ENCODE data around the gene KRTAP24-1.

The KRTAP24-1 gene, protein sequence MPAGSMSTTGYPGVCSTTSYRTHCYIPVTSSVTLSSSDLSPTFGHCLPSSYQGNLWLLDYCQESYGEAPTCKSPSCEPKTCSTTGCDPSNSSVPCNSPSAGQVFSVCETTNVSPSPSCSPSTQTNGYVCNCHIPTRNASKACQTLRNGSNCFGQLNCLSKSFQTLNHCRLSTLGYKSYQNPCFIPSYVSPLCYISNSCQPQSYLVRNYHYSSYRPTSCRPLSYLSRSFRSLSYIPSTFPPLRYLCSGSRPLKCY

GRCh38 chr21:30282850-30283249 is at the start of gene KRTAP24-1:
KRTAP24-1 (minus strand) TSS chr21:30282950; CDS start chr21:30282932, 18 bp downstream.
- no peak for DNase-seq (ENCODE audit: low read depth, low spot score)

- DNase-seq (ENCODE audit: low read depth, low spot score) = no peak
These were observed 46.6 kb upstream of the KRTAP24-1 start for GRCh38 chr21:30329203-30329875.

GRCh38 chr21:30326390-30326789 is 43.6 kb upstream of the KRTAP24-1 start:
- no peak for DNase-seq (ENCODE audit: low read depth, low spot score)

DNA sequence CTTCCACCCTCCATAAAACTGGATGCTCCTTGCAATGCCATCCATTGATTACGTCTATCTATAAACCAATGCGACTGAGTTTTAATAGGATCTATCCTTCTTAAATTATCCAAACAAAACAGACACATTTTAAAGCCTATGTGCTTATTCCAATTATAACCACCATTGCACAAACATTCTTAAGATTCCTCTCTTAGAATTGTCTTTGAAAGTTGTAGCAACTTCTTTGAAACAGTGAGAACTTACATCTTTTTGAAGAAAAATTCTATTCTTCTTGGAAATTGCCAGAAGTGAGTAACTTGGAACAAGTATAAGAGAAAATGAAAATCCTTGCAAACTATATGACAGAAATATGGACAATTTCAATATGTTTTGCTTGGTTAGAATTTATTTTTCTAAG is 37.5 kb upstream of the KRTAP24-1 start, which contains the start of gene KRTAP26-1:
TSS of gene KRTAP26-1 (minus strand) at position 101 of the 400 bp plus-strand sequence. CDS start 280 bp downstream, outside the sequence.
- no peak for DNase-seq (ENCODE audit: low read depth, low spot score)

DNA sequence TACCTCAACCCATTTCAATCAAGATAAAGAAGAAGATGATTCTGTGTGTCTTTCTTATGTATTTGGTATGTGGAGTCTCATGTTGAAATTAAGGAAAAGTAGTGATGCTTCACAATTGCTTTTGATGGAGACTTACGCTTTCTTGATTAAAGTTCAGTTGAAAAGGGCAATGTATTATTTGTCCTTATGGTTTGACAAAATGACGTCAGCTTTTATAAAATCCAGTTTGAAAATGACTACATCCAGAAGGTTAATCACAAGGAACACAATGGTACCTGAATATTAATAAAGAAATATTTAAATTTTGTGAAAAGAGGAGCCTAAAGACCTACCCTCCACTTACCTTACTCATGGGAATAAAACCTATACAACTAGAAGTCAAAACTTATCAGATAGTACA is 33.0 kb upstream of the KRTAP24-1 start:
- DNase-seq (ENCODE audit: low read depth, low spot score) = no peak

- DNase-seq (ENCODE audit: low read depth, low spot score) = no peak
These were observed 24.1 kb upstream of the KRTAP24-1 start for GRCh38 chr21:30306884-30307283.

- DNase-seq (ENCODE audit: low read depth, low spot score) = no peak
These were observed 22.4 kb upstream of the KRTAP24-1 start for GRCh38 chr21:30305136-30305535.

GRCh38 chr21:30289215-30289614 is 6.5 kb upstream of the KRTAP24-1 start, which contains the start of gene KRTAP25-1:
KRTAP25-1 (minus strand) TSS chr21:30289514; CDS start chr21:30289490, 24 bp downstream.
- no peak for DNase-seq (ENCODE audit: low read depth, low spot score)

DNA sequence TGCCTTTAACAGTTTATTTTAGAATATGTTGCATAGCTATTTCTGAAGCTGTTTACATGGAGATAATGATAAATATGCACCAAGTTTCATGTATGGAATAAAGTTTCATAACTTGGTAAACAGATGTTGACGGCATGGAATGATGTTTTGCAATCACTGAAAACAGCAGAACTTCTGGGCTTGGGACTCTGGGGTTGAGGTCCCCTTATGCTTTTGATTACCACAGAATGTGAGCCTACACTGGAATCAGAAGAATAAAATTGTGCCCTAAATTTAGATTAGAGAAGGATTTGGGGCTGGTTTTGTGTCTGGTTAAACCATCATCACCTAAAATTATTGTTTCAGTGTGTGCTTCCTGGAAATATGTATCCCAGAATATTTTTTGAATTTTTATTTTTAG is 11.1 kb downstream of the KRTAP24-1 start:
- DNase-seq (ENCODE audit: low read depth, low spot score) = no peak

- no peak for DNase-seq (ENCODE audit: low read depth, low spot score)
These were observed 11.6 kb downstream of the KRTAP24-1 start for GRCh38 chr21:30271156-30271555.

- DNase-seq (ENCODE audit: low read depth, low spot score) = no peak
These were observed 12.8 kb downstream of the KRTAP24-1 start for GRCh38 chr21:30269803-30270530.

DNA sequence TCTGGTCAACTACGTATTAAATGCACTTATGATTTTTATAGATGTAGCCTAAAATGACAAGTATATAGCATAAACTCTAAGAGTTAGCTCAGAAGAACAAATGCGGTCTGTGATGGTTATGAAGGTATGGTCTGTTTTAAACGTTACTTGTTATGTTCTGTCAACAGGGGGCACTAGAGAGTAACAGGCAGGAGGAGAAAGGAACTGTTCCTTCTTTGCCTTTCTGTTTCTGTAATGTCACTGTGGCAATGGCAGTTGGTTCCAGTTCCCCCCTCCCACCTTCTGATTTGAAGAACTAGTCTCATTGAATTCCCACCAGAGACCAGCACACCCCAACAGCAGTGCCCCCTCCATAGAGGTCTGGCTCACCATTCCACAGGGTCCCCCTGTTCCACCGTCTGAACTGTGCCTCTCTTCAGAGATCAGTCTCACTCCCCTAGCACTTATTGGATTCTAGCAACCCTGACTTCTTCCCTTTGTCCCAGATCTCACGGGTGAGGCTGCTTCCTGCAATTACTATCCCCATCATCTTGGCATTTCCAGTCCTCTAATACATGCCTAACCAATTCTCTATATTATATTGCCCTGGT is 14.0 kb downstream of the KRTAP24-1 start:
- no peak for DNase-seq (ENCODE audit: low read depth, low spot score)

GRCh38 chr21:30257773-30258172 is 25.0 kb downstream of the KRTAP24-1 start:
- no peak for DNase-seq (ENCODE audit: low read depth, low spot score)

GRCh38 chr21:30256100-30256499 is 26.6 kb downstream of the KRTAP24-1 start:
- no peak for DNase-seq (ENCODE audit: low read depth, low spot score)

DNA sequence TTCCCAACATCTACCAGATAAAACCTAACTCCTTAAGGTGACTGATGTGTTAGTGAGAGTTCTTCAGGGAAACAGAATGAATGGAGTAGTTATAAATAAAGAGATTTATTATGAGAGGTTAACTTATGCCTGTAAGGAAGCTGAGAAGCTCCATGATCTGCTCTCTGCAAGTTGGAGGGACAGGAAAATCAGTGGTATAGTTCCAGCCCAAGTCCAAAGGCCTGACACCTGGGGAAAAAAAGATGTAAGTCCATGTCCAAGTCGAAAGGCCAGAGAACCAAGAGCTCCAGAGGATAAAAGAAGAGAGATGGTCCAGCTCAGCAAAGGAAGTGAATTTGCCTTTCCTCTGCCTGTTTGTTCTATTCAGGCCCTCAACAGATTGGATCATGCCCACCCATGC is 27.1 kb downstream of the KRTAP24-1 start:
- DNase-seq (ENCODE audit: low read depth, low spot score) = no peak

GRCh38 chr21:30251781-30252180 is 31.0 kb downstream of the KRTAP24-1 start:
- no peak for DNase-seq (ENCODE audit: low read depth, low spot score)

GRCh38 chr21:30249936-30250335 is 32.8 kb downstream of the KRTAP24-1 start:
- no peak for DNase-seq (ENCODE audit: low read depth, low spot score)

GRCh38 chr21:30248844-30249243 is 33.9 kb downstream of the KRTAP24-1 start:
- DNase-seq (ENCODE audit: low read depth, low spot score) = no peak

DNA sequence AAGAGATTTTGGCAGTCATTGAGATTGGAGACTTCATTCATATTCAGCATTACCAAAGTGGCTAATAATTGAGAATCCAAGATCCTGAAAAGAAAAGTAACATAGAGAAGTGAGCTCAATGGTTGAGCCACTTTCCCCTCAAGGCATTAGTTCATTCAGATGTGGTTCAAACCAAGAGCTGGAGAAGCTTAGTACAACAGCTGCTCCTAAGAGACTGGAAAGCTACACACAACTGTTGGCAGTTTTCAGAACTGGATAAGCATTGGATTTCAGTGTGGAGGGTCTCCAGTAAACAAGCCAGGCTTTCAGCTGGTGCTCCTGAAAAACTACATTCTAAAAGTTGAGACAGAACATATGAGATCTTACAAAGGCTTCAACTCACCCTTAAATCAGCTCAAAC is 37.7 kb downstream of the KRTAP24-1 start:
- DNase-seq (ENCODE audit: low read depth, low spot score) = no peak

DNA sequence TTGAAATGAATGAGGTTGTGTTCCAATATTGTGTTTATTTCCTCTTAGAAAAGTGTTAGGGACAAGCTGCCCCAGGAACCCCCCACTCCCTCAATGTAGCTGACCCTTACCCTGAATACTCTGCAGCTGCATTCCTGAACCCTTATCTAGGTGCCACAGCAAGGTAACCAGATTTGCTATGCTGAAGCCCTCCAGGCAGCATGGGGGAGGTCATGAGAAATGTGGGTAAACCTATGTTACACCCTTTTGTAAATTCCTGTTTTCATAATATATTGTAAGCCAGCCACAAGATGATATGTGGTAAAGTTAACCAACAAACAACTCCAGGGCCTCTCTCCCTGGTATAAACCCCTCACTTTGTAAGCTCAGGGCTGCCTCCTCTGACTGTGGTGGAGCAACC is 39.1 kb downstream of the KRTAP24-1 start:
- no peak for DNase-seq (ENCODE audit: low read depth, low spot score)

DNA sequence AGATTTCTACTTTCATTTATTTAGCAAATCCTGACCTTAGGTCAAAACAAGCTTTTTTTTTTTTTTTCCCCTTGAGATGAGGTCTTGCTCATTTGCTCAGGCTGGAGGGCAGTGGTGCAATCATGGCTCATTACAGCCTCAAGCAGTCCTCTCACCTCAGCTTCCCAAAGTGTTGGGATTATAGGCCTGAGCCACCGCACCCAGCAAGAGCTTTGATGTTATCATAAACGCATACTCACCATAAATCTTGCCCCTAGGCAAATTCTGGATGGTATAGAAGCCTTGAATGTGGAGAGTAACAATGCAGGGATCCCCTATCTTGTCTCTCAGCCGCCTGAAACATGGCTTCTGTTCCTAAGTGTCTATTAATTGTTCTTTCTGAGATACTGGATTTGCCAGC is 42.1 kb downstream of the KRTAP24-1 start:
- DNase-seq (ENCODE audit: low read depth, low spot score) = no peak

DNA sequence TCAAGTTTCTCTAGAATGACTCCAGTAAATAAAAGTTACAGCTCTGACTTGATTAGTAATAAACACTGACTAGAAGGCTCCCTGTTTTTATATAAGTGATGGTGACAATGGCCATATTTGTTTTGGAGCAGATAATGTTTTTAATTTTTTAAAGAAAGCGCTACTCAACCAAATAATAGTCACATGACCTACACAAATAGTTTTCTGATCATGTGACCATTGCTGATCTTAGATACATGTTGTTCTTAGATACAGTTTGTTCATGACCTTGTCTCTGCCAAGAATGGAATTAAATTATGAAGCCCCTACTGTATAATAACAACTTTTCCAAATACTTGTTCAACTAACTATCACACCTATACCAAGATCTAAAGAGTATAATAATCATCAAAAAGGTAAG is 44.6 kb downstream of the KRTAP24-1 start:
- DNase-seq (ENCODE audit: low read depth, low spot score) = no peak
